Activated T-helper 9 cell treated with anti-CD3 and anti-CD28 coated beads, Interleukin-2, amount 50 U/mL, for 16 hours (primary cell): Measurements from ENCODE around the gene TOM1L1.

ENCODE experiments used
- DNase-seq: peaks from one replicate; pipeline ENCODE4 v3.0.0-alpha.2; 2020; ENCODE audit warnings: low read depth

Gene TOM1L1

GRCh38 chr17:54992797-54993639 lies 92.4 kb downstream of the TOM1L1 start:
- DNase-seq, result no peak

GRCh38 chr17:54996441-54996840 lies 95.8 kb downstream of the TOM1L1 start:
- no peak for DNase-seq

DNA sequence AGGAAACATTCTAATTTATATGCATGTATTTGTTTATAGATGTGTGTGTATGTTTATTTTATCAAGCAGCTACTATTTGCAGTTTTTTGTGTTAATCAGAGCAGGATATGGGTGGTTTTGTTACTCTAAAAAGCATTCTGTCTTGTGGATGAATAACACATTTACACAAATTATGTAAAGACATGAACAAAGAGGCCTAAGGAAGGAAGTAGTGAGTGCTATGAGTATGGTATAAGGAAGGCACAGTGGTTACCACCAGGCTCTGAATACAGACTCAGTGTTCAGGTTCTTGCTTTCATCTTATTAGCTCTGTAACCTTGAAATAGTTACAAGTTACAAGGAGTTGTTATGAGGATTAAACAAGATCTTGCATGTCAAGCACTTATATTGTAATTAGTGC lies 101.8 kb downstream of the TOM1L1 start:
- DNase-seq, result no peak

DNA sequence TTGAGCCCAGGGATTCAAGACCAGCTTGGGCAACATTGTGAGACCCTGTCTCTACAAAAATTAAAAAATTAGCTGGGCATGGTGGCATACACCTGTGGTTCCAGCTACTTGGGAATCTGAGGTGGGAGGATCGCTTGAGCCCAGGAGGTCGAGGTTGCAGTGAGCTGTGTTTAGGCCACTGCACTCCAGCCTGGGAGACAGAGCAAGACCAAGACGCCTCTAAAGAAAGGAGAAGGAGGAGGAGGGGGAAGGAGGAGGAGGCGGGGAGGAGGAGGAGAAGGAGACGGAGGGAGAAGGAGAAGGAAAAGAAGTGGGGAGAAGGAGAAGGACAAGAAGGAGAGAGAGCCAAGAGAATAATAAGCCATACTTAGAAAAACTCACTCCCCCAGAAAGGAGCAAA lies 103.8 kb downstream of the TOM1L1 start:
- DNase-seq, result no peak

DNA sequence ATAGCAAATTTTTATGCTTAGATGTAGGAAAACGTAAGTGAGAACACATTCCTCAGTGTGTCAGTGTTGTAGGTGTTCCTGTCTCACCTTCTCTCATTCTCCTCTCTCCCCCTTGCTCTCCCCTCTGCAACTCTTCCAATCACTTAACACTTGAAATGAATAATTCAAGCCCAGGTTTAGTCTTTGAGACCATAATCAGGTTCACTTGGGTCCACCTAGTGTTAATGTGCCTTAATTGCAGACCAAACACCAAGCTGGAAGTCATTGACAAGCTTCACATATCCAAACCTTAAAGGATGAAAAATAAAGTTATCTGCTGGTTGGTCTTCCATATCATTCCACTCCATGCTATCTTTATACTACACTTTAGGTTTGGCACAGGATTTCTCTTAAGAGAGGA lies 104.9 kb downstream of the TOM1L1 start:
- no peak for DNase-seq
